ENCODE results near the gene BMP7. TPM values are rescaled to one million over a fixed set of nuclear protein-coding genes. Genes with fewer than 3 reads are reported as not detected.

Gene BMP7
- total RNA-seq, 3 donors from 2014 or later (not counting 1 experiment from before 2014, with no cell fraction given) = not detected

DNA sequence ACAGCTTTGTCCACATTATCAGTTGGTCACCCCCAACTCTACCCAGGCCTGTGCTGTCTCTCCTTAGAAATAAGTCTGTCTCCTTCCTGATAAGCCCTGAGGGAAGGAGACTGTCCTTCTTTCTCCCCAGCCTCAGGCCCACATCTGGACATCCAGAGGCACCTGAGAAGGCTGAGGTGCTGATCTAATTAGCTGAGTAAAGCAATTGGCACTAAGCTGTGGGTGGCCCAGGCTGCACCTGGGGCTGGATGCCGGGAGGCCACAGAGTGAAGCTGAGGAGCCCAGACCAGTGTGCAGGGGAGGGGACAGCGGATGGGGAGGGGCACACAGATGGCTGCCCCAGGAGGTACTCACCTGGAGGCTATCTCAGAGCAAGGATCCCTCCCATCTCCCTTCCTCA, 26.2 kb upstream of the BMP7 start:
- Histone ChIP-seq H3K27ac (ENCODE audit: low read length) (no peak overlapping the region), H3K36me3 (ENCODE audit: control insufficient read depth, insufficient read depth, low read length) (no peaks in the 10 kb centered on the region), H3K4me3 (ENCODE audit: low read length) (no peak overlapping the region), H3K9me3 (ENCODE audit: control insufficient read depth, insufficient read depth, low read length) (no peaks in the 10 kb centered on the region), H3K27me3 (ENCODE audit: control insufficient read depth, insufficient read depth, low read length) (no peaks in the 10 kb centered on the region), H3K4me1 (ENCODE audit: control insufficient read depth, insufficient read depth, low read length) (no peaks in the 10 kb centered on the region)
- intact Hi-C loops (cut with micrococcal nuclease) = no loop called here
- ATAC-seq (no peak), DNase-seq (no peak)
- Mint-ChIP-seq H3K9me3 (no peaks in the 10 kb centered on the region), H3K4me3 (no peak overlapping the region), H3K4me1 (no peaks in the 10 kb centered on the region), H3K27me3 (ENCODE audit: low read depth in 2 of 2) (peaks cover 23 to 53% of the 10 kb centered on the region in 2 donors), H3K27ac (no peak overlapping the region), H3K36me3 (no peaks in the 10 kb centered on the region)
- 58% methylated on average over 2 of the region's 2 CpGs for WGBS (ENCODE audit: insufficient coverage)
- TF ChIP-seq, protein P1, sequence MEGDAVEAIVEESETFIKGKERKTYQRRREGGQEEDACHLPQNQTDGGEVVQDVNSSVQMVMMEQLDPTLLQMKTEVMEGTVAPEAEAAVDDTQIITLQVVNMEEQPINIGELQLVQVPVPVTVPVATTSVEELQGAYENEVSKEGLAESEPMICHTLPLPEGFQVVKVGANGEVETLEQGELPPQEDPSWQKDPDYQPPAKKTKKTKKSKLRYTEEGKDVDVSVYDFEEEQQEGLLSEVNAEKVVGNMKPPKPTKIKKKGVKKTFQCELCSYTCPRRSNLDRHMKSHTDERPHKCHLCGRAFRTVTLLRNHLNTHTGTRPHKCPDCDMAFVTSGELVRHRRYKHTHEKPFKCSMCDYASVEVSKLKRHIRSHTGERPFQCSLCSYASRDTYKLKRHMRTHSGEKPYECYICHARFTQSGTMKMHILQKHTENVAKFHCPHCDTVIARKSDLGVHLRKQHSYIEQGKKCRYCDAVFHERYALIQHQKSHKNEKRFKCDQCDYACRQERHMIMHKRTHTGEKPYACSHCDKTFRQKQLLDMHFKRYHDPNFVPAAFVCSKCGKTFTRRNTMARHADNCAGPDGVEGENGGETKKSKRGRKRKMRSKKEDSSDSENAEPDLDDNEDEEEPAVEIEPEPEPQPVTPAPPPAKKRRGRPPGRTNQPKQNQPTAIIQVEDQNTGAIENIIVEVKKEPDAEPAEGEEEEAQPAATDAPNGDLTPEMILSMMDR (IDR thresholded peaks at IDR 0.05) = no peak

DNA sequence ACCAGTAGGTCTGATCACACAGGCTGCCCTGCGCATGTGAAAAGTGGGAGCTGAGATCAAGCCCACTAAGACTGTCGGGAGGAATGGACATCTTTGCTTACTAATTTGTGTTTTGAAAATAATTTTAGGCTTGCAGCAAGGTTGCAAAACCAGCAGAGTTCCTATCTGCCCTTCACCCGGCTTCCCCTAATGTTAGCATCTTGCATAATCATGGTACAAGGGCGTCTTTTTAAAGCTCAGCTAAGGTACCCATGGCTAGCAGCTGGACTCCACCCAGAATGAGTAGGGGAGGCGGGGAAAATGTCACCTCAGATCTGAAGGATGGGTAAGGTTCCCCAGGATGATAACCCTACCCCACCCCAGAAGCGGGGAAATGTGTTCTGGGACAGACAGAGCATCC, 25.3 kb upstream of the BMP7 start:
- intact Hi-C loops (cut with micrococcal nuclease) = no loop called here
- no peaks in the 10 kb centered on the region for H3K4me1 Mint-ChIP-seq
- WGBS (ENCODE audit: insufficient coverage) = 85% methylated on average over 5 of the region's 6 CpGs

DNA sequence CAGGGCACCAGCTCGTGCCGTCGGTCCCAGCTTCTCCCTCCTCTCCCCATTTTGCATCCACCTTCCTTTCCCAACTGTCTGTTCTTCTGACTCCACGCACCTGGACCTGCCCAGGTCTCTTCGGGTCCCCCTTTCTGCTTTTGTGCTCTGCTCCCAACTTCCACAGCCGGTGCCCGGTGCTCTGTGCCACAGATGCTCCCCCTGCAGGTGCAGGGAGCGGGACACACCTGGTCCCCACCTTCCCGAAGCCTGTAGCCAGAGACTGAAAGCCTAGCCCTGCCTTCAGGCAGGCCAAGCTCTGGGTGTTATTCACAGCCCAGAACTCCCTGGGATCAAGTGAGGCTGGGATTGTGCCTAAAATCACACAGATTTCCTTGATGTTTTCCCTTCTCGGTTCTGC, 24.6 kb upstream of the BMP7 start:
- Mint-ChIP-seq H3K27me3 (ENCODE audit: low read depth in 2 of 2) (peaks cover 35 to 69% of the 10 kb centered on the region in 2 donors), H3K4me3 (no peak overlapping the region), H3K36me3 (no peaks in the 10 kb centered on the region), H3K27ac (no peak overlapping the region), H3K9me3 (no peaks in the 10 kb centered on the region), H3K4me1 (no peaks in the 10 kb centered on the region)
- H3K9me3 ChIP-seq (ENCODE audit: control insufficient read depth, insufficient read depth, low read length) = no peaks in the 10 kb centered on the region
- H3K36me3 ChIP-seq (ENCODE audit: control insufficient read depth, insufficient read depth, low read length) = no peaks in the 10 kb centered on the region
- TF ChIP-seq, protein P1 (IDR thresholded peaks at IDR 0.05) = no peak
- H3K4me3 ChIP-seq (ENCODE audit: low read length) = no peak overlapping the region
- H3K27me3 ChIP-seq (ENCODE audit: control insufficient read depth, insufficient read depth, low read length) = no peaks in the 10 kb centered on the region
- no peak overlapping the region for H3K27ac ChIP-seq (ENCODE audit: low read length)
- intact Hi-C loops (cut with micrococcal nuclease) = no loop called here
- DNase-seq = no peak
- no peak for ATAC-seq
- WGBS (ENCODE audit: insufficient coverage) = 58% methylated on average over 10 of the region's 10 CpGs
- no peaks in the 10 kb centered on the region for H3K4me1 ChIP-seq (ENCODE audit: control insufficient read depth, insufficient read depth, low read length)

More for the DNA sequence above, 25.3 kb upstream of the BMP7 start:
- no peak overlapping the region for H3K27ac Mint-ChIP-seq
- Histone ChIP-seq H3K4me1 (ENCODE audit: control insufficient read depth, insufficient read depth, low read length) (no peaks in the 10 kb centered on the region), H3K4me3 (ENCODE audit: low read length) (no peak overlapping the region), H3K27me3 (ENCODE audit: control insufficient read depth, insufficient read depth, low read length) (no peaks in the 10 kb centered on the region), H3K27ac (ENCODE audit: low read length) (no peak overlapping the region), H3K9me3 (ENCODE audit: control insufficient read depth, insufficient read depth, low read length) (no peaks in the 10 kb centered on the region), H3K36me3 (ENCODE audit: control insufficient read depth, insufficient read depth, low read length) (no peaks in the 10 kb centered on the region)
- no peaks in the 10 kb centered on the region for H3K36me3 Mint-ChIP-seq
- TF ChIP-seq, protein P1 (IDR thresholded peaks at IDR 0.05) = no peak
- H3K4me3 Mint-ChIP-seq = no peak overlapping the region
- DNase-seq (no peak), ATAC-seq (no peak)
- peaks cover 30 to 62% of the 10 kb centered on the region in 2 donors for H3K27me3 Mint-ChIP-seq (ENCODE audit: low read depth in 2 of 2)
- no peaks in the 10 kb centered on the region for H3K9me3 Mint-ChIP-seq

DNA sequence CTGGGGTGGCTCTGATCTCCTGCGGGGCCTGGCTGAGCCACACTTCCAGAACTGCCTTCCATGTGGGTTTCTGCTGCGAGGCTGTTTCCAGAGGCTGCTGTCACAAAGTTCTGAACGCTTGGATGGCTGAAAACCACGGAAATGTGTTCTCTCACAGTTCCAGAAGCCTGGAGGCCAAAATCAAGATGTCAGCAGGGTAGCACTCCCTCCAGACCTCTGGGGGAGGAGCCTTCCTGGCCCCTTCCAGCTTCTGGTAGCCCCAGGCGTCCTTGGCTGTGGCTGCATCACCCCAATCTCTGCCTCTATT, 23.7 kb upstream of the BMP7 start:
- H3K27me3 ChIP-seq (ENCODE audit: control insufficient read depth, insufficient read depth, low read length) = no peaks in the 10 kb centered on the region
- H3K27ac ChIP-seq (ENCODE audit: low read length) = no peak overlapping the region
- no peak for DNase-seq
- no peaks in the 10 kb centered on the region for H3K4me1 ChIP-seq (ENCODE audit: control insufficient read depth, insufficient read depth, low read length)
- H3K4me1 Mint-ChIP-seq = no peaks in the 10 kb centered on the region
- intact Hi-C loops (cut with micrococcal nuclease) = no loop called here
- no peak for ATAC-seq
- TF ChIP-seq, protein P1 (IDR thresholded peaks at IDR 0.05) = no peak
- H3K4me3 ChIP-seq (ENCODE audit: low read length) = no peak overlapping the region
- H3K4me3 Mint-ChIP-seq = no peak overlapping the region
- WGBS (ENCODE audit: insufficient coverage) = 63% methylated on average over 5 of the region's 5 CpGs
- no peaks in the 10 kb centered on the region for H3K36me3 ChIP-seq (ENCODE audit: control insufficient read depth, insufficient read depth, low read length)
- H3K27me3 Mint-ChIP-seq (ENCODE audit: low read depth in 2 of 2) = peaks cover 37 to 70% of the 10 kb centered on the region in 2 donors
- H3K27ac Mint-ChIP-seq = no peak overlapping the region
- H3K36me3 Mint-ChIP-seq = no peaks in the 10 kb centered on the region
- no peaks in the 10 kb centered on the region for H3K9me3 ChIP-seq (ENCODE audit: control insufficient read depth, insufficient read depth, low read length)
- no peaks in the 10 kb centered on the region for H3K9me3 Mint-ChIP-seq

Measured in natural killer cell (primary cell).